PC-9 (cell line): ENCODE measurements around the gene USP17L15. TPM values are rescaled to one million over a fixed set of nuclear protein-coding genes. Genes with fewer than 3 reads are reported as not detected.
"Not testable (repeated sequence)": the region's sequence is repeated elsewhere in the genome, so short reads cannot be mapped to it uniquely, and the experiment has no call there.

Source experiments
- BruUV-seq: library from RNA; stranded (reverse); fragments of 400-500 nt; replicated peaks from 2 replicates; lab custom pipeline; 2021; lab: Mats Ljungman, UMichigan
- CTCF ChIA-PET: fragments of 300-600 bp; sonication (Branson Sonifier 250); formaldehyde crosslinking; loops from one replicate; lab custom pipeline; 2022; ENCODE audit warnings: antibody characterized with exemption; lab: Charles Lee
- POLR2A ChIA-PET: fragments of 300-600 bp; sonication (Branson Sonifier 250); formaldehyde crosslinking; loops from one replicate; lab custom pipeline; 2022; ENCODE audit warnings: antibody characterized with exemption; ENCODE audit not compliant: unreplicated experiment; lab: Charles Lee
- DNase-seq, 2 experiments: peaks; one replicate each; pipeline versions ENCODE4 v3.0.0 to v3.0.0-alpha.2; 2015 to 2022; ENCODE audit warnings: mixed read lengths in 1 of 2
- H2AFZ ChIP-seq: fragments of 200-600 bp; sonication (generic); 2 replicates; pipeline ENCODE4 v1.8.1; 2017; ENCODE audit warnings: antibody characterized with exemption
- H3F3A ChIP-seq: fragments of 200-600 bp; sonication (generic); 2 replicates; pipeline ENCODE4 v1.8.1; 2017; ENCODE audit warnings: antibody characterized with exemption, mild to moderate bottlenecking, low read depth; ENCODE audit not compliant: insufficient read depth
- H3K27ac ChIP-seq: fragments of 200-600 bp; sonication (generic); 2 replicates; pipeline ENCODE4 v1.6.1; 2016; ENCODE audit warnings: mixed run types
- H3K27me3 ChIP-seq: fragments of 200-600 bp; sonication (generic); 2 replicates; pipeline ENCODE4 v1.6.1; 2016; ENCODE audit warnings: low read depth, mixed run types; ENCODE audit not compliant: insufficient read depth
- H3K36me3 ChIP-seq: fragments of 200-600 bp; sonication (generic); 2 replicates; pipeline ENCODE4 v1.6.1; 2016; ENCODE audit warnings: low read depth, mixed run types
- H3K4me1 ChIP-seq: fragments of 200-600 bp; sonication (generic); replicated peaks from 2 replicates; pipeline ENCODE4 v1.6.1; 2016; ENCODE audit warnings: mixed run types; ENCODE audit not compliant: insufficient read depth
- H3K4me2 ChIP-seq: fragments of 200-600 bp; sonication (generic); 2 replicates; pipeline ENCODE4 v1.6.1; 2017; ENCODE audit warnings: mixed run types
- H3K4me3 ChIP-seq: fragments of 200-600 bp; sonication (generic); 2 replicates; pipeline ENCODE4 v1.6.1; 2016; ENCODE audit warnings: mixed run types
- H3K79me2 ChIP-seq: fragments of 200-600 bp; sonication (generic); 2 replicates; pipeline ENCODE4 v1.6.1; 2017; ENCODE audit warnings: low read depth, mixed run types
- H3K9me2 ChIP-seq: fragments of 200-600 bp; sonication (generic); 2 replicates; pipeline ENCODE4 v1.8.1; 2017; ENCODE audit warnings: mild to moderate bottlenecking; ENCODE audit not compliant: insufficient read depth
- H3K9me3 ChIP-seq: fragments of 200-600 bp; sonication (generic); 2 replicates; pipeline ENCODE4 v1.8.1; 2016; ENCODE audit warnings: low read depth; ENCODE audit not compliant: insufficient read depth
- H4K20me1 ChIP-seq: fragments of 200-600 bp; sonication (generic); 2 replicates; pipeline ENCODE4 v1.8.1; 2017; ENCODE audit not compliant: insufficient read depth
- intact Hi-C: fragments of 100-400 bp; cut with micrococcal nuclease; formaldehyde crosslinking; loops from one replicate; pipeline ENCODE4 v1.10.0; 2022; ENCODE audit not compliant: unreplicated experiment
- total RNA-seq: library from RNA; stranded (reverse); gene quantifications from 2 replicates; pipeline ENCODE4 v1.2.3, GENCODE V29; 2021

The USP17L15 gene
- total RNA-seq, 1 experiment from 2014 or later: not detected

DNA sequence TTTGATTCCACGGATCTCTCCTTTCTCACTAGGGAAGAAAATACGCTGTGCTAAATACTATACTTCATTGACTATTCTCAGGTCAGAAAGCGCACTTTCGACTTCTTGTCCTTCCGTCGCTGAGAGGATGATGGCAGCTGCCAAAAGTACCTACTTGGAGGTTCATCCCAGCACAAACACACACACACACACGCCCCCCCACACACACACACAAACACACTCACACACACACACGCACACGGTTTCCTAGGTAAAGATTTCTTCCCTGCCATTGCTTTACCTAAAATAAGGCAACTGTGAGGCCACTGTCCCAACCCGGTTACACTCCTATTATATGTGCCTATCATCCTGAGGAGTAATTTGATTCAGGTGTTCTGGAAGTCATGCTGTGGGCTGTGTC, 37.5 kb downstream of the USP17L15 start:
- H3K4me2 ChIP-seq, H3K79me2 ChIP-seq, H3K36me3 ChIP-seq, H3K9me2 ChIP-seq, H3K9me3 ChIP-seq, H2AFZ ChIP-seq, H3F3A ChIP-seq, CTCF ChIA-PET, DNase-seq, intact Hi-C loops, H3K4me1 ChIP-seq, H3K27me3 ChIP-seq, BruUV-seq, H3K4me3 ChIP-seq, H4K20me1 ChIP-seq, POLR2A ChIA-PET, H3K27ac ChIP-seq: not testable (repeated sequence)

Other genes with a start within 250 kb of the USP17L15 start
- gene FAM90A26, start 64.0 kb upstream of the USP17L15 start, total RNA-seq: not detected in 2 replicates
- not detected in 2 replicates for gene USP17L10, start 23.7 kb upstream of the USP17L15 start, total RNA-seq
- not detected in 2 replicates for gene USP17L11, start 19.0 kb upstream of the USP17L15 start, total RNA-seq
- gene USP17L12, start 14.2 kb upstream of the USP17L15 start, total RNA-seq: not detected in 2 replicates
- not detected in 2 replicates for gene USP17L13, start 9.5 kb upstream of the USP17L15 start, total RNA-seq
- not detected in 2 replicates for gene USP17L17, start 9.5 kb downstream of the USP17L15 start, total RNA-seq
- not detected in 2 replicates for gene USP17L18, start 14.2 kb downstream of the USP17L15 start, total RNA-seq
- gene USP17L19, start 19.0 kb downstream of the USP17L15 start, total RNA-seq: not detected in 2 replicates
- not detected in 2 replicates for gene USP17L20, start 23.7 kb downstream of the USP17L15 start, total RNA-seq
- not detected in 2 replicates for gene USP17L21, start 28.5 kb downstream of the USP17L15 start, total RNA-seq
- gene USP17L22, start 33.2 kb downstream of the USP17L15 start, total RNA-seq: not detected in 2 replicates
- not detected in 2 replicates for gene USP17L24, start 90.8 kb downstream of the USP17L15 start, total RNA-seq
- not detected in 2 replicates for gene USP17L25, start 95.5 kb downstream of the USP17L15 start, total RNA-seq
- gene USP17L26, start 100.3 kb downstream of the USP17L15 start, total RNA-seq: not detected in 2 replicates
- gene USP17L5, start 105.0 kb downstream of the USP17L15 start, total RNA-seq: not detected in 2 replicates
- not detected in 2 replicates for gene USP17L27, start 109.8 kb downstream of the USP17L15 start, total RNA-seq
- gene USP17L28, start 114.5 kb downstream of the USP17L15 start, total RNA-seq: not detected in 2 replicates
- not detected in 2 replicates for gene USP17L29, start 119.3 kb downstream of the USP17L15 start, total RNA-seq
- gene USP17L30, start 128.7 kb downstream of the USP17L15 start, total RNA-seq: not detected in 2 replicates
- gene DEFB131A, start 210.0 kb downstream of the USP17L15 start, total RNA-seq: not detected in 2 replicates